SJSA1 (cell line): ENCODE measurements around the gene WDR90. TPM values are rescaled to one million over a fixed set of nuclear protein-coding genes. Genes with fewer than 3 reads are reported as not detected.

Experiments
- DNase-seq, 2 experiments: peaks; one replicate each; pipeline ENCODE4 v3.0.0-alpha.2; 2015 to 2020; ENCODE audit warnings: low spot score in 2 of 2, low read depth in 1 of 2
- H3K27ac ChIP-seq: fragments of 250-450 bp; sonication (Bioruptor Pico); 2 replicates; pipeline ENCODE4 v1.5.1; 2020; ENCODE audit warnings: mild to moderate bottlenecking, moderate library complexity
- H3K27me3 ChIP-seq: fragments of 250-450 bp; sonication (Bioruptor Pico); replicated peaks from 2 replicates; pipeline ENCODE4 v1.5.1; 2020; ENCODE audit warnings: mild to moderate bottlenecking, moderate library complexity
- H3K36me3 ChIP-seq: fragments of 250-450 bp; sonication (Bioruptor Pico); 2 replicates; pipeline ENCODE4 v1.5.1; 2020; ENCODE audit warnings: mild to moderate bottlenecking
- H3K4me1 ChIP-seq: fragments of 250-450 bp; sonication (Bioruptor Pico); replicated peaks from 2 replicates; pipeline ENCODE4 v1.6.1; 2021; ENCODE audit warnings: mild to moderate bottlenecking
- H3K4me3 ChIP-seq: fragments of 250-450 bp; sonication (Bioruptor Pico); 2 replicates; pipeline ENCODE4 v1.5.1; 2020; ENCODE audit warnings: mild to moderate bottlenecking
- H3K9me3 ChIP-seq: fragments of 250-450 bp; sonication (Bioruptor Pico); replicated peaks from 2 replicates; pipeline ENCODE4 v1.5.1; 2020; ENCODE audit warnings: mild to moderate bottlenecking
- total RNA-seq: library from RNA; depleted of rRNA; stranded (reverse); fragments of >200 nt; shearing (Covaris generic); gene quantifications from 2 replicates; pipeline ENCODE4 v1.2.3, GENCODE V29; 2014

Gene WDR90
- total RNA-seq, 1 experiment from 2014 or later = 12.1 TPM

DNA sequence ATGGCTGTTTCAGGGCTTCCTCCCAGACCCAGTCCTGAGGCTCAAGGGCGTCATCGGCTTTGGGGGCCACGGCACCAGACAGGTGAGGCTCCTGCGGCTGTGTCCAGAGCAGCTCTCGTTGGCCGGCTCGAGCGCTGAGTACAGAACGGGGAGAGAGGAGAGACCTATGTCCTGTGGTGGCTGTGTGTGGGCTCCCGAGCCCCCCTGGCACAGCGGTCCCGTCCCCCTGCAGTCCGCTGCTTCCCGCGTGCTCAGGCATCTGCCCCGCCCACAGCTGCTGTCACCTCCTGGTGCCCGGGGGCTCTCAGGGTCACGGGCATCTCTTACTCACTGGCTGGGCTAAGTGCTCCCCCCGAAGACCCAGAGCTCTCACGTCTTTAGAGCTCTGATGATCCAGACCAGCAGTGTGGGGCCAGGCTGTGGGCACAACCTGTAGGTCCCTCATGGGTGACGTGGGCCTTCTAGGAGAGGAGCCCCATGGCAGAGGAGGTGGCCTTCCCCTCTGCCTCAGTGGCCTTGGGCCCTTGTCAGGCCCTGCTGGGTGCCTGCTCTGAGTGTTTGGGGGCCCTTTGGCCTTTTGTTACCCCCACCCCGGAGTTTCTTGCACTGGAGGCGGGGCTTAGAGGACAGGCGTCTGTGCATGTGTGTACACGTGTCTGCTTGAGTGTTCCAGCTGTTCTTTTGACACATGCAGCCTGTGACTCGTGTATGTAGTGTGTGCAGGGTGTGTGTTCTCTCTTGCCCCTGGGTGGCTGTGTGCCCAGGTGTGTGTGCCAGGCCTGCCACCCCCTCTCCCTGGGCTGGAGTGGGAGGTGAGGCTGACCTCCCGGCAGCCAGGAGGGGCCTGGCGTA lies 3.5 kb downstream of the WDR90 start:
- H3K4me3 ChIP-seq = no peak overlapping the region
- H3K27me3 ChIP-seq = no peaks in the 10 kb centered on the region
- H3K27ac ChIP-seq = no peak overlapping the region
- no peak for DNase-seq
- peaks cover 25% of the 10 kb centered on the region for H3K4me1 ChIP-seq
- no peaks in the 10 kb centered on the region for H3K9me3 ChIP-seq
- peaks cover 66% of the 10 kb centered on the region for H3K36me3 ChIP-seq

DNA sequence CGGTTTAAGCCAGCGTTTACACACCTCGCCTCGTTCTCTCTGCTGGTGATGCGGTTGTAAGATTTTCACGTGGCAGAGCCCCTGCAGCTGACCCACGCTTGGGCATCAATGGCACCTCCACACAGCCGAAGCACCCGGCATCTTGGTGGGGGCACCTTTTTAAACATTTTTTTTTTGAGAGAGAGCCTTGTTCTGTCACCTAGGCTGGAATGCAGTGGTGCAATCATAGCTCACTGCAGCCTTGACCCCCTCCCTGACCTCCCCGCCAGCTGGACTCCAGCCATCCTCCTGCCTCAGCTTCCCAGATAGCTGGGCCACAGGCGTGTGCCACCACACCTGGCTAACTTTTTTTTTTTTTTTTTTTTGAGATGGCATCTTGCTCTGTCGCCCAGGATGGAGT lies 4.9 kb downstream of the WDR90 start:
- Histone ChIP-seq H3K27me3 (no peaks in the 10 kb centered on the region), H3K27ac (no peak overlapping the region), H3K4me1 (peaks cover 12% of the 10 kb centered on the region), H3K36me3 (peaks cover 73% of the 10 kb centered on the region), H3K9me3 (no peaks in the 10 kb centered on the region), H3K4me3 (no peak overlapping the region)
- DNase-seq = no peak

DNA sequence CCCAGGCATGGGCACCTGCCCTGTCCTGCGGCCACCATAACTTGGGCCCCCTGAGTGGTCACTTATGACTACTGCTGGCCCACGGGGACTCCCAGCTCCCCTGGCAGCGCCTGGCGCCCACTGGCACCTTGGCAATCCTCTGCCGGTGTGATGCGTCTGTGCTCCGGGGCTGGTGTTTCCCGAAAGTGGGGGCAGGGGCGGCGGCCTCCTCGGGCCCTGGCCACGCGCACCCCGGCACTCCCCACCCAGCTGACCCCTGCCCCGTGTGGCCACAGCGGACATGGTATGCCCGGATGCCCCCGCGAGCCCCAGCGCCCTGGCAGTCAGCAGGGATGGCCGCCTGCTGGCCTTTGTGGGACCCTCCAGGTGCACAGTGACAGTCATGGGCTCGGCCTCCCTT lies 8.3 kb downstream of the WDR90 start:
- H3K9me3 ChIP-seq = no peaks in the 10 kb centered on the region
- H3K4me3 ChIP-seq = no peak overlapping the region
- no peak for DNase-seq
- H3K27me3 ChIP-seq = no peaks in the 10 kb centered on the region
- no peaks in the 10 kb centered on the region for H3K4me1 ChIP-seq
- peaks cover 70% of the 10 kb centered on the region for H3K36me3 ChIP-seq
- no peak overlapping the region for H3K27ac ChIP-seq

DNA sequence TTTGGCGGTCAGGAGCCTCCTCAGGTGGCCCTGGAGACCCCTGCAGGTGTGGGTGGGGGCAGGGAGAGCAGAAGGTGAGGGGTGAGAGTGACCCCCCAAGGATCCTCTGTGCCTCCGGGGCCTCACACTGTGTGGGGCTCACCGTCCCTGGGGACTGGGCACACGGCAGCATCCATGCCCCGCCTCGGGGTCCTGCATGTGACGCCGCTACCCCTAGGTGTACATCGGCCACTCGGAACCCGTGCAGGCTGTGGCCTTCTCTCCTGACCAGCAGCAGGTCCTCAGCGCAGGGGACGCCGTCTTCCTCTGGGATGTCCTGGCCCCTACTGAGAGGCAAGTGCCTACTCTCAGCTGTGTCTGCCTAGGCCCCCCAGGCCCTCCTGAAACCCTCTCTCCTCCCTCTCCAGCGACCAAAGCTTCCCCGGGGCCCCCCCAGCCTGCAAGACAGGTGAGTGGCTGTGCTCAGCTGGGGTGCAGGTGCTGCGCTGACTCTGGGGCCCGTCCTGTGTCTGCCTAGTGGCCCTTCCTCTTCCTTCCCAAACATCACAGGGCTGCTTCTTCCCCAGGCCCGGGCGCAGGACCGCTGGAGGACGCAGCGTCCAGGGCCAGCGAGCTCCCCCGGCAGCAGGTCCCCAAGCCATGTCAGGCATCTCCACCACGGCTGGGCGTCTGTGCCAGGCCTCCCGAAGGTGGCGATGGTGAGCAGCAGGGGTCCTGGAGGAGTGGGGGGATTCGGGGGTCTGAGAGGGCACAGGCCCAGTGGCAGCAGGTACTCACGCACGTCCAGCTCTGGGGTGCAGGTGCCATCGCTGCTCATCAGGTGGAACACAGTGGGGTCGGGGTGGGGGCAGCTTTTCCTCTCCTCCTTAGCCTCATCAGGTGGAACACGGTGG lies 9.8 kb downstream of the WDR90 start:
- no peaks in the 10 kb centered on the region for H3K9me3 ChIP-seq
- H3K27me3 ChIP-seq = no peaks in the 10 kb centered on the region
- H3K4me3 ChIP-seq = no peak overlapping the region
- DNase-seq = no peak
- peaks cover 59% of the 10 kb centered on the region for H3K36me3 ChIP-seq
- H3K27ac ChIP-seq = no peak overlapping the region
- no peaks in the 10 kb centered on the region for H3K4me1 ChIP-seq

DNA sequence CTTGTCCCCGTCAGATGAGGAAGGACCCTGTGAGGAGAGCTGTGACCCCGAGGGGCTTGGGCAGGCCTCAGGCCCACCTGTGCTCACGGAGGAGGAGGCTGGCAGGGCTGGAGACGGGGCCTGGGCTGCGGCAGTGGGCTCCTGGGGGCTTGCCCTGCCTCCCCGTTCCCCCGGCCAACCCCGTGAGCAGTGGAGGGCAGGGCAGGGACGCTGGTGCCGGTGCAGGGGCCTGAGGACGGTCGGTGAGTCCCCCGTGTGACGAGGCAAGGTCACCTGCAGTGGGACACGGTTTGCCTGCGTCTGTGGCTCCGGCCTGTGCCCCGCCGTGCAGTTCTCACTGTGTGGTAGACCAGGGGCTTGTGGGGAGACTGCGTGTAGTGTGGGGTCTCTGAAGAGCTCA lies 10.5 kb downstream of the WDR90 start:
- Histone ChIP-seq H3K4me1 (no peaks in the 10 kb centered on the region), H3K9me3 (no peaks in the 10 kb centered on the region), H3K27me3 (no peaks in the 10 kb centered on the region), H3K4me3 (no peak overlapping the region), H3K36me3 (peaks cover 58% of the 10 kb centered on the region), H3K27ac (no peak overlapping the region)
- DNase-seq = no peak

DNA sequence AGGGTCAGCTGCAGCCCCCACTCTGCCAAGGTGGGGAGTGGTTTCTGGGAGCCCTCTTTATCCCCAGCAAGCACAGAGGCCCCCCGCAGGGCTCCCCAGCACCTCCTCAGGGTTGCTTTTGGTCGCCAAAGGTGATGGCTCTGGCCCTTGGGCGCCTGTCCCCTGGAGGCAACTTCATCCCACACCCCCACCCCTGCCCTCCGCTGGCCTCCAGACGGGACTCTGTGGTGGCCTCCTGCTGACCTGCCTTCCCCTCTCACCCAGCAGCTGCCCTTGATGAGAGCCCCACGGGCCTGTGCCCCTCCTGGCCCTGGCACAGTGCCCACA lies 10.9 kb downstream of the WDR90 start:
- Histone ChIP-seq H3K27me3 (no peaks in the 10 kb centered on the region), H3K4me3 (no peak overlapping the region), H3K27ac (no peak overlapping the region), H3K36me3 (peaks cover 53% of the 10 kb centered on the region), H3K9me3 (no peaks in the 10 kb centered on the region), H3K4me1 (no peaks in the 10 kb centered on the region)
- no peak for DNase-seq

DNA sequence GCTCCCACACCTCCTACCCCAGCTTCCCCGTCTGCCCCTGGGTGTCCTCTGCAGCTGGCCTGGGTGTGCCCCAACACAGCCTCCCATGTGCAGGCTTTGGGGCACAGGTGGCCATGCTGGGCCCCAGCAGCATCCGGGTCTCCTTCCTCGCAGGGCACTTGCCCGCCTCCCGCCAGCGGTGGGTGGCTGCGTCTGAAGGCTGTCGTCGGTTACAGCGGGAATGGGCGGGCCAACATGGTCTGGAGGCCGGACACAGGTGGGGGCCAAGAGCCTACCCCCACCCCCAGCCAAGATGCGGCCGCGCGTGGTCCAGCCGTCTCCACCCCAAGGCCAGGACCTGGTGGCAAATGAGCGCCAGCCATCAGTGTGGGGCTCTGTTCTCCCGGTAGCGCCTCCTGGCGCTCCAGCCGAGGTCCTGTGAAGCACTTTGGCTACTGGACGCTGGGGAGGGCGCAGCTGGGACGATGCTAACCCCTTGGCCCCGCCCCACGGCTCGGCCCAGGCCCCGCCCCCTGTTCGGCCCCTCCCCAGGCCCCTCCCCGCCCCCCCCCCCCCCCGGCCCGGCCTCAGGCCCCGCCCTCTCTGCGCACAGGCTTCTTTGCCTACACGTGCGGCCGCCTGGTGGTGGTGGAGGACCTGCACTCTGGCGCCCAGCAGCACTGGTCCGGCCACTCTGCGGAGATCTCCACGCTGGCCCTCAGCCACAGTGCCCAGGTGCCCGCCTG lies 11.5 kb downstream of the WDR90 start:
- no peak overlapping the region for H3K4me3 ChIP-seq
- peaks cover 48% of the 10 kb centered on the region for H3K36me3 ChIP-seq

DNA sequence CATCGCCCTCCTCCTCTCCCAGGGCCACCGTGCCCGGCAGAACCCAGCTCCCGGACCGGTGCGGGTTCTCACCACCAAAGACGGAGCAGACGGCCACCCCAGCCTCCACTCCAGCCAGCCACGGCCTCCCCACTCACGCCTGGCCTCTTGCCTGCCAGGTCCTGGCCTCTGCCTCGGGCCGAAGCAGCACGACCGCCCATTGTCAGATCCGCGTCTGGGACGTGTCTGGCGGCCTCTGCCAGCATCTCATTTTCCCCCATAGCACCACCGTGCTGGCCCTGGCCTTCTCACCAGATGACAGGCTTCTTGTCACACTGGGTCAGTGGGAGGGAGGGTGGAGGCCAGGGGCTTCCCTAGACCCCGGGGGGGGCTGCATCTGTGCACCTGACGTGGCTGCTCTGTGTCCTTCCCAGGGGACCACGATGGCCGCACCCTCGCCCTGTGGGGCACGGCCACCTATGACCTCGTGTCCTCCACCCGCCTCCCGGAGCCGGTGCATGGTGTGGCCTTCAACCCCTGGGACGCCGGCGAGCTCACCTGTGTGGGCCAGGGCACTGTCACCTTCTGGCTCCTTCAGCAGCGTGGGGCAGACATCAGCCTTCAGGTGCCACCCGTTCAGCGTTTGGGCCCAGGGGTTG lies 12.1 kb downstream of the WDR90 start:
- H3K27ac ChIP-seq = no peak overlapping the region
- no peak overlapping the region for H3K4me3 ChIP-seq
- peaks cover 44% of the 10 kb centered on the region for H3K36me3 ChIP-seq
- no peaks in the 10 kb centered on the region for H3K27me3 ChIP-seq
- no peak for DNase-seq
- H3K9me3 ChIP-seq = no peaks in the 10 kb centered on the region
- H3K4me1 ChIP-seq = no peaks in the 10 kb centered on the region

More for the DNA sequence above, 11.5 kb downstream of the WDR90 start:
- Histone ChIP-seq H3K27ac (no peak overlapping the region), H3K27me3 (no peaks in the 10 kb centered on the region), H3K4me1 (no peaks in the 10 kb centered on the region), H3K9me3 (no peaks in the 10 kb centered on the region)
- no peak for DNase-seq

DNA sequence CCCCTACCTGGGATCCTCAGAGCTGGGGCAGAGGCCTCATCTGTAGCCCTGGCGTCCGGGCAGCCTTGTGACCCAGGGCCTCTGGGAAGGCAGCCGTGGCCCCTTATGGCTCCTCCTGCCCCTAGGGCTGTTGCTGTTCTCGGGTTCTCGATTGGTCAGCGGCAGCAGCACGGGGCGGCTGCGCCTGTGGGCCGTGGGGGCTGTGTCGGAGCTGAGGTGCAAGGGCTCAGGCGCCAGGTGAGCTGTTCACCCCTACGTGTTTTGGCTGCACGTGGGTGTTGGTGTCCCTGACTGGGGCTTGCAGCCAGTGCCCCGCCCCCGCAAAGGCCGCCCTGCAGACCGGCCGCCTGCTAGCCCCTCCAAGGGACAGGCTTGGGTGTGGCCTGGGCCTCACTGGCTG lies 12.9 kb downstream of the WDR90 start:
- Histone ChIP-seq H3K27me3 (no peaks in the 10 kb centered on the region), H3K27ac (no peak overlapping the region), H3K4me3 (no peak overlapping the region), H3K36me3 (peaks cover 39% of the 10 kb centered on the region), H3K4me1 (no peaks in the 10 kb centered on the region), H3K9me3 (no peaks in the 10 kb centered on the region)
- no peak for DNase-seq

DNA sequence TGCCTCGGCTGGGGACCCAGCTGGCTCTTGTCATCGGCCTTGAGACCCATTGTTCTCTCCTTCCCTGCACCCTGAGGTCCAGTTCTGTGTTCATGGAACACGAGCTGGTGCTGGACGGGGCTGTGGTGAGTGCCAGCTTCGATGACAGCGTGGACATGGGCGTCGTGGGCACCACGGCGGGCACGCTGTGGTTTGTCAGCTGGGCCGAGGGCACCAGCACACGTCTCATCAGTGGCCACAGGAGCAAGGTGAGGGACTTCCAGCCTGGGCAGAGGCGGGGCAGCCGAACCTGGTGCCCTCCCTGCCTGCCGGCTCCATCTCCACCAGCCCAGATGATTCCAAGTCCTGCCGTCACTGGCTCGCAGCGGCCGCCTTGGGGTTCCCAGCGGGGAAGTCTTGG lies 13.4 kb downstream of the WDR90 start:
- no peaks in the 10 kb centered on the region for H3K27me3 ChIP-seq
- no peak overlapping the region for H3K27ac ChIP-seq
- no peaks in the 10 kb centered on the region; the same call in 1 of the 2 replicates for H3K4me1 ChIP-seq
- H3K4me3 ChIP-seq = no peak overlapping the region
- H3K9me3 ChIP-seq = no peaks in the 10 kb centered on the region
- H3K36me3 ChIP-seq = peaks cover 39% of the 10 kb centered on the region
- no peak for DNase-seq

DNA sequence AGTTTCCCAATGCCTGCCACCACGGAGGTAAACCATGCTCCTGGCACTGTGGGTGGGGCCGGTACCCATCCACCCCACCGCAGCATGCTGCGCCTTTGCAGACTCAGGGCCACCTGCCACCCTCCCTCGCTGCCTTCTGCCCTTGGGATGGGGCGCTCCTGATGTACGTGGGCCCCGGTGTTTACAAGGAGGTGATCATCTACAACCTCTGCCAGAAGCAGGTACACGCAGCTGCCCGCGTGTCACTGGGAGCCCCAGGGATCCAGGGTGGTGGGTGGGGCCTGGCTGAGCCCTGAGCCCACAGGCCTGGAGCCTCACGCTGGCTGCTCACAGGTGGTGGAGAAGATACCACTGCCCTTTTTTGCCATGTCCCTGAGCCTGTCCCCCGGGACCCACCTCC lies 17.4 kb downstream of the WDR90 start:
- Histone ChIP-seq H3K4me1 (peaks cover 10% of the 10 kb centered on the region), H3K9me3 (no peaks in the 10 kb centered on the region), H3K36me3 (peaks cover 47% of the 10 kb centered on the region), H3K27me3 (no peaks in the 10 kb centered on the region), H3K27ac (no peak overlapping the region), H3K4me3 (no peak overlapping the region)
- DNase-seq = no peak

DNA sequence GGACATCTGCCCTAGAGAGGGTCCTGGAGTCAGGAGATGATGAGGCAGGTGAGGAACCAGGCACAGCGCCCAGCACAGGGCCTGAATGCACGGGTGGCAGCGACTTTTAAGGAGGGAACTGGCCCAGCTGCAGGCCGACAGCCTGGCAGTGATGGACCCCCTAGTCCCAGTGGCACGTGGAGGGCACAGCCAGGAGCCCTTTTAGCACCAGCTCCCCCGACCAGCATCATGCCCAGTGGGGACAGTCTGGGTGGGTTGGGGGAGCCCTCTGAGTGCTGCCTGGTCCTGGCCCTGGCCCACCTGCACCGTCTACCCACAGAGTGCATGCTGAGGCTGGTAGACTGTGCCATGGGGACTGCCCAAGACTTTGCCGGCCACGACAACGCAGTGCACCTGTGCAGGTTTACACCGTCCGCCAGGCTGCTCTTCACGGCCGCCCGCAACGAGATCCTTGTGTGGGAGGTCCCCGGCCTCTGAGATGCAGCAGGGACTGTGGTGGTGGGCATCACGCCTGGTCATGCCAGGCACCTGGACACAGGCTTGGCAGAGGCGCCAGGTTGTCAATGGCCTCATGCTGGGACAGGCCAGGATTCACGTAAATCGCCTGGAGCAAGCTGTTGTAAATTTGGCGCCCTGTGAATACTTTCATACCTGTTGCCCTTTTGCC lies 18.1 kb downstream of the WDR90 start:
- Histone ChIP-seq H3K4me3 (peak overlapping the region; percentile 80), H3K36me3 (peaks cover 53% of the 10 kb centered on the region), H3K27me3 (no peaks in the 10 kb centered on the region), H3K9me3 (no peaks in the 10 kb centered on the region), H3K4me1 (peaks cover 10% of the 10 kb centered on the region), H3K27ac (no peak overlapping the region)
- no peak for DNase-seq
